DOHH2 (cell line): ENCODE results near the gene DKKL1.

Experiments used
- EZH2phosphoT487 ChIP-seq: fragments of 200-600 bp; sonication (generic); IDR thresholded peaks from 2 replicates; pipeline ENCODE4 v1.6.1; 2017; ENCODE audit warnings: borderline replicate concordance, mild to moderate bottlenecking, antibody characterized with exemption, low read length, moderate library complexity, mixed read lengths
- TF ChIP-seq, protein P1 (sequence below): fragments of 200-600 bp; sonication (generic); IDR thresholded peaks from one replicate; pipeline ENCODE4 v1.5.1; 2014; ENCODE audit warnings: antibody characterized with exemption, mild to moderate bottlenecking, low read depth, low read length; ENCODE audit not compliant: poor library complexity, severe bottlenecking

DNA sequence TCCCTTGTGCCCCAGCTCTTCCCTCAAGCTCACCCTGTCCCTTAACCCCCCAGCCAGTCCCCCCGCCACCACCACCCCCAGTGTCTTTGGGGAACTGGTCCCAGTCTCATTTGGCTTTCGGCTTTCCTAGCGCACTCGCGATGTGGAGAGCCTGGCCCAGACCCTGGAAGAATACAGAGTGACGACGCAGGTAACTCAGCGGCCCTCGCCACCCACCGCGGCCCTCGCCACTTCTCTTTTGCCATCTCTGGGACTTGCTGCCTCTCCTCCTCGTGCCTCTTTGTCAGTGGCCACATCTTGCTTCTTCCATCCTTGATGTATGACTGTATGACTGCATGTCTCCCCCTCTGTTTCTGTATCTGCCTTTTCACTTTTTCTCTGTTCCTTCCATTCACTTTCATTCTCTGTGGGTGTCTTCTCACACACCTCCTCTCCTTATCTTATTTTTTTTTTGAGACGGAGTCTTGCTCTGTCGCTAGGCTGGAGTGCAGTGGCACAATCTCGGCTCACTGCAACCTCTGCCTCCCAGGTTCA is 43.9 kb downstream of the DKKL1 start:
- TF ChIP-seq, protein P1, sequence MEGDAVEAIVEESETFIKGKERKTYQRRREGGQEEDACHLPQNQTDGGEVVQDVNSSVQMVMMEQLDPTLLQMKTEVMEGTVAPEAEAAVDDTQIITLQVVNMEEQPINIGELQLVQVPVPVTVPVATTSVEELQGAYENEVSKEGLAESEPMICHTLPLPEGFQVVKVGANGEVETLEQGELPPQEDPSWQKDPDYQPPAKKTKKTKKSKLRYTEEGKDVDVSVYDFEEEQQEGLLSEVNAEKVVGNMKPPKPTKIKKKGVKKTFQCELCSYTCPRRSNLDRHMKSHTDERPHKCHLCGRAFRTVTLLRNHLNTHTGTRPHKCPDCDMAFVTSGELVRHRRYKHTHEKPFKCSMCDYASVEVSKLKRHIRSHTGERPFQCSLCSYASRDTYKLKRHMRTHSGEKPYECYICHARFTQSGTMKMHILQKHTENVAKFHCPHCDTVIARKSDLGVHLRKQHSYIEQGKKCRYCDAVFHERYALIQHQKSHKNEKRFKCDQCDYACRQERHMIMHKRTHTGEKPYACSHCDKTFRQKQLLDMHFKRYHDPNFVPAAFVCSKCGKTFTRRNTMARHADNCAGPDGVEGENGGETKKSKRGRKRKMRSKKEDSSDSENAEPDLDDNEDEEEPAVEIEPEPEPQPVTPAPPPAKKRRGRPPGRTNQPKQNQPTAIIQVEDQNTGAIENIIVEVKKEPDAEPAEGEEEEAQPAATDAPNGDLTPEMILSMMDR, result no peak
- TF ChIP-seq EZH2phosphoT487, result no peak
